Thyroid gland (tissue), 4 donors: ENCODE data around the gene RORC.

ENCODE experiments used
- CTCF ChIP-seq, 6 experiments: fragments of 200-600 bp in 3 of 6; fragments of 450-650 bp in 3 of 6; sonication (generic) in 3 of 6; IDR thresholded peaks; one replicate each; pipeline ENCODE4 v1.5.1; 2016 to 2019; ENCODE audit warnings: antibody characterized with exemption in 6 of 6, mild to moderate bottlenecking in 2 of 6, inconsistent platforms in 1 of 6, moderate library complexity in 1 of 6
- POLR2A ChIP-seq, 2 donors: fragments of 450-650 bp; IDR thresholded peaks; one replicate each; pipeline ENCODE4 v1.6.1; 2017; ENCODE audit warnings: antibody characterized with exemption in 2 of 2, mild to moderate bottlenecking in 2 of 2, moderate library complexity in 1 of 2

GRCh38 chr1:151782741-151783140, 48.9 kb downstream of the RORC start:
- TF ChIP-seq CTCF (IDR thresholded peaks at IDR 0.05): no peak
- no peak for TF ChIP-seq POLR2A (IDR thresholded peaks at IDR 0.05)
